GM10266 (cell line): ENCODE measurements around the gene CNTNAP2.

Experiments
- DNase-seq: peaks from one replicate; pipeline ENCODE4 v3.0.0; 2012; ENCODE audit errors: extremely low spot score
- TF ChIP-seq, protein P1 (sequence below): IDR thresholded peaks from 2 replicates; pipeline ENCODE4 v1.5.1; 2012; ENCODE audit warnings: mild to moderate bottlenecking, low read depth; ENCODE audit not compliant: control insufficient read depth, insufficient read depth; ENCODE audit errors: missing control alignments

Gene CNTNAP2

GRCh38 chr7:148173369-148173768 lies 2056.8 kb downstream of the CNTNAP2 start:
- DNase-seq: no peak

GRCh38 chr7:148174376-148174775 lies 2057.8 kb downstream of the CNTNAP2 start:
- TF ChIP-seq, protein P1, sequence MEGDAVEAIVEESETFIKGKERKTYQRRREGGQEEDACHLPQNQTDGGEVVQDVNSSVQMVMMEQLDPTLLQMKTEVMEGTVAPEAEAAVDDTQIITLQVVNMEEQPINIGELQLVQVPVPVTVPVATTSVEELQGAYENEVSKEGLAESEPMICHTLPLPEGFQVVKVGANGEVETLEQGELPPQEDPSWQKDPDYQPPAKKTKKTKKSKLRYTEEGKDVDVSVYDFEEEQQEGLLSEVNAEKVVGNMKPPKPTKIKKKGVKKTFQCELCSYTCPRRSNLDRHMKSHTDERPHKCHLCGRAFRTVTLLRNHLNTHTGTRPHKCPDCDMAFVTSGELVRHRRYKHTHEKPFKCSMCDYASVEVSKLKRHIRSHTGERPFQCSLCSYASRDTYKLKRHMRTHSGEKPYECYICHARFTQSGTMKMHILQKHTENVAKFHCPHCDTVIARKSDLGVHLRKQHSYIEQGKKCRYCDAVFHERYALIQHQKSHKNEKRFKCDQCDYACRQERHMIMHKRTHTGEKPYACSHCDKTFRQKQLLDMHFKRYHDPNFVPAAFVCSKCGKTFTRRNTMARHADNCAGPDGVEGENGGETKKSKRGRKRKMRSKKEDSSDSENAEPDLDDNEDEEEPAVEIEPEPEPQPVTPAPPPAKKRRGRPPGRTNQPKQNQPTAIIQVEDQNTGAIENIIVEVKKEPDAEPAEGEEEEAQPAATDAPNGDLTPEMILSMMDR: no peak
- DNase-seq: no peak

More at GRCh38 chr7:148173369-148173768, 2056.8 kb downstream of the CNTNAP2 start:
- TF ChIP-seq, protein P1: no peak

DNA sequence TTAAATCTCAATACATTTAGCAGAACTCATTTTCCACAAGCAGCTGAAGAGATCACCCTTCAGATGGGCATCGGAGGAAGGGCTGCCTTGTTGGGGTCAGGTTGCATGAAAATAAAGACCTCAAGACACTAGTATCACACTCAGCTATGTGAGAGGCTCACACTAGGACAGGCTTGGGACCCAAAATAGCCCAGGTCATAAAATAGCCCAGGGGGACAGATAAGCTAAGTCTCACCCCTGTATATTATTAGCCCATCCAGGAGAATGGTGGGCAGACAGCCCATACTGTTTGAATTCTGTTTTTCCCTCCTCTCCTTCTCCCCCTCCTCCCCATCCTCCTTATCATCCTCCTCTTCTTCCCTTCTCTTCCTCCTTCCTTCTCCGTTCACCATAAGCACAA lies 2058.9 kb downstream of the CNTNAP2 start:
- TF ChIP-seq, protein P1: no peak
- no peak for DNase-seq

GRCh38 chr7:148177972-148178371 lies 2061.4 kb downstream of the CNTNAP2 start:
- DNase-seq: no peak
- TF ChIP-seq, protein P1: no peak

- DNase-seq: no peak
- TF ChIP-seq, protein P1: no peak
These were observed 2063.5 kb downstream of the CNTNAP2 start for GRCh38 chr7:148180075-148180474.

GRCh38 chr7:148182264-148182663 lies 2065.7 kb downstream of the CNTNAP2 start:
- no peak for DNase-seq
- TF ChIP-seq, protein P1: no peak

DNA sequence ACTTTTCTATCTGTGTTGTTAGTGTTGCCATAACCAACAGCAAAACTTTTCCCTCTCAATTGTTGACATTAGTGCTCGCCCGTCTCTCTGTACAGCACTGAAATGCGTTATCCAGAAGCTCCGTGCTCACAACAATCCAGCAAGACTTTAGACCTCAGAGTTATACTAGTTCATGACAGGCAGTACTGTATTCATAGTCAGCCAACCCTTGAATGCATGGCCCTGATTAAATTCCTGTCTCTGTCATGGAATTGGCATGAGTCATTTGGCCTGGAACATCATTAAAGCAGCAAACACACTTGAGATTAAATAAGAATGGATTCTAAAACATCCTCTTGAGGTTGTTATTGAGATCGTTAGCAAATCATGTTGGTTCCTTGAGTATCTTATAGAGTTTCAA lies 2068.4 kb downstream of the CNTNAP2 start:
- TF ChIP-seq, protein P1: no peak
- DNase-seq: no peak
